ENCODE measurements around the gene LMNTD2.

The LMNTD2 gene

DNA sequence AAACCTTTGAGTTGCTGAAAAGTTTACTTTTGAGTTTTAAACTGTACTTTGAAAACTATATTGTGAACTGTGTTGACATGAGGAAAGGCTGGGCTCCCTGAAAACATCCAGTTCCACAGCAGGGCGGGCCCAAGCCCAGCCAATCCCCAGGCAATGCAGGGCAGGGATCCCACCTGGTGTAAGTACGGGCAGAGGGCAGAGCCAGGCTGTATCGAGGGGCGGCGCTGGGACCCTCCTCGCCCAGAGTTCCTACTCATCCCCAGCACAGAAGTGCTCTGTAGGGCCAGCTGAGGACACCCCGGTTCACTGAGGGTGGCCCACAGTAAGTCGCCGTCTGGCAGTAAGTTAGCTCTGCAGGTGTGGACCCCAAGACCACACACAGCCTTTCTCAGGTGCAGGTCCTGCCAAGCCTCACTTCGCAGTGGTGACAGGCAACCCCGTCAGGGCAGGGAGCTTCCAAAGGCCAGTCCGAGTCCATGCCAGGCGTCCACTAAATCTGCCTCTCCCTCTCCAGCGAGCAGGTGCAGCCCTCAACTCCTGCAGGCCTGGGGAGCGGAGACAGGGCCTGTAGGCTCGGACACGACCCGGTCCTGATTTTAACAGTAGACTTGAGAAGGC is 6.6 kb upstream of the LMNTD2 start:
- no peak for DNase-seq (ENCODE audit: low read depth)

- DNase-seq (ENCODE audit: low read depth) = no peak
These were observed 5.5 kb upstream of the LMNTD2 start for GRCh38 chr11:565921-566509.

GRCh38 chr11:563812-564578 is 3.5 kb upstream of the LMNTD2 start:
- no peak for DNase-seq (ENCODE audit: low read depth)

GRCh38 chr11:563066-563811 is 2.7 kb upstream of the LMNTD2 start:
- DNase-seq (ENCODE audit: low read depth) = no peak

GRCh38 chr11:562046-562645 is 1.6 kb upstream of the LMNTD2 start:
- no peak for DNase-seq (ENCODE audit: low read depth)

DNA sequence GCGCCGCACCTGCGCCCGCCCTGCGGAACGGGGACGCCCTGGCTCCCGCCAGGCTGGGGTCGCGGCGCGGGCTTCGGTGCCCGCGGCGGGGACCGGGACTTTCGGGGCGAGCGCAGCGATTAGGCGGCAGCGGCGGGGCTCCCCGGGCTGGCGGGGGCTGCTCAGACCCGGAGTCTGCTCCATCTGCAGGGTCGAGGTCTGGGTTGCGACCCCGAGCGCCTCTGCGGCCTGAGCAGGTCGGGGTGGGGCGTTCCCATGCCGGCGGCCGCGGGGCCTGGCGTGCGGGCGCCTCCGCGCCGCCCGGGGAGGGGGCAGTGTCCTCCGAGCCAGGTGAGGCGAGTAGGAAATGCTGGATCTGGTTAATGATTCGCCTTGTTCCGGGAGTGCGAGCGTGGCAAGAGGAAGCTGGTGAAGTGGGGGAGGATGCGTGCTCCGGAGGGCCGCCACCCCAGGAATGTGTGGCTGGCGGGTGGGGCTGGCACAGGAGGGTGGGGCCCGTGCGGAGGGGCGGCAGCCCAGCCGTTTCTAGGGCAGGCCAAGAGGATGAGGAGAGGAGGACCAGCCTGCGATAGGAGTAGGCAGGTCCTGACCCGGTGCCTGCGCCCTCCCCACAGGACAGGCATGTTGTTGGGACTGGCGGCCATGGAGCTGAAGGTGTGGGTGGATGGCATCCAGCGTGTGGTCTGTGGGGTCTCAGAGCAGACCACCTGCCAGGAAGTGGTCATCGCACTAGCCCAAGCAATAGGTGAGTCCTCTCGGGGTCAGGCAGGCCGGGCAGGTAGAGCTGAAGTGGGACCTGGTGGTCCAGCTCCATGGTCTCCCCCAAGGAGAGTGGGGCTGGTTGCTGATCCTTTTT is 838 bp upstream of the LMNTD2 start:
- DNase-seq (ENCODE audit: low read depth) = no peak

- DNase-seq (ENCODE audit: low read depth) = no peak
These were observed 730 bp downstream of the LMNTD2 start for GRCh38 chr11:559712-560304.

GRCh38 chr11:559020-559620 is 1.4 kb downstream of the LMNTD2 start:
- no peak for DNase-seq (ENCODE audit: low read depth)

GRCh38 chr11:558503-558902 is 2.0 kb downstream of the LMNTD2 start:
- no peak for DNase-seq (ENCODE audit: low read depth)

- no peak for DNase-seq (ENCODE audit: low read depth)
These were observed 3.0 kb downstream of the LMNTD2 start for GRCh38 chr11:557328-558132.

- no peak for DNase-seq (ENCODE audit: low read depth)
These were observed 3.8 kb downstream of the LMNTD2 start for GRCh38 chr11:556662-557256.

DNA sequence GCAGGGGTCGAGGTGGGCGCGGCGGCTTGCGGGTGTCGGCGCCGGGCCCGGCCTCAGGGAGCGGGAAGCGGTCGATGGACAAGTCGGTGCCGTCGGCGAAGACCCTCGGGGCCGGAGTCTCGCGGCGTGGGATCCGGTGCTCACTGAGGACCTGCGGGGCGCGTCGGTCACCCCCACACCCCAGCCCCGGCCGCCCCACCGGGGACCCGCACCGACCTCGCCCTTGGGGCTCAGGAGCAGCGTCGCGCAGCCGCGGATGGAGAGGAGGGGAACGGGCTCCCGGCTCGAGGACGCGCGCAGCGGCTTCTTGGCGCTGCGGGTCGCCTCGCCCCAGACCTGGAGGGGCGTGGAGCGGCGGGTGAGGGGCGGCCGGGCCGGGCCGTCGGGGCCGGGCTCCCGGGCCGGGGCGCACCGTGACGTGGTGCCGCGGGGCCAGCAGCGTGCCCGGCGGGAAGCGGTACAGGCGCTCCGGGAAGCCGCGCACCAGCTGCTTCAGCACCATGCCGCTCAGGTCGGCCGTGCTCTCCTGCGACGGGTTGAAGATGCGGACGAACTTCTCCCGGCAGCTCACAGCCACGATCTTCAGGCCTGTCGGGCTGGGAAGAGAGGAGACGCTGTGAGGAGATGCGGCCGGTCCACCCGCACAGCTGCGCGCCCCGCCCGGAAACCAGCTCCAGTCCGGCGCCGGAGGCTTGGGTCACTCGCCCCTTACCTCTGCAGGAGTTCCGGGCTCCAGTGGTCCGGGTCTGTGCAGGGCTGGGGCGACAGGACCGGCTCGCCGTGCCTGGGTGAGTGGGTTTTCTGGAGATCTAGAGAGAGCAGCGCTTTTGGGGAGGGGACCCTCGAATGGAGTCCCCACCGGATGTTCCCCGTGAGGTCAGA is 4.5 kb downstream of the LMNTD2 start:
- DNase-seq (ENCODE audit: low read depth) = no peak

GRCh38 chr11:555227-555779 is 5.2 kb downstream of the LMNTD2 start:
- no peak for DNase-seq (ENCODE audit: low read depth)

DNA sequence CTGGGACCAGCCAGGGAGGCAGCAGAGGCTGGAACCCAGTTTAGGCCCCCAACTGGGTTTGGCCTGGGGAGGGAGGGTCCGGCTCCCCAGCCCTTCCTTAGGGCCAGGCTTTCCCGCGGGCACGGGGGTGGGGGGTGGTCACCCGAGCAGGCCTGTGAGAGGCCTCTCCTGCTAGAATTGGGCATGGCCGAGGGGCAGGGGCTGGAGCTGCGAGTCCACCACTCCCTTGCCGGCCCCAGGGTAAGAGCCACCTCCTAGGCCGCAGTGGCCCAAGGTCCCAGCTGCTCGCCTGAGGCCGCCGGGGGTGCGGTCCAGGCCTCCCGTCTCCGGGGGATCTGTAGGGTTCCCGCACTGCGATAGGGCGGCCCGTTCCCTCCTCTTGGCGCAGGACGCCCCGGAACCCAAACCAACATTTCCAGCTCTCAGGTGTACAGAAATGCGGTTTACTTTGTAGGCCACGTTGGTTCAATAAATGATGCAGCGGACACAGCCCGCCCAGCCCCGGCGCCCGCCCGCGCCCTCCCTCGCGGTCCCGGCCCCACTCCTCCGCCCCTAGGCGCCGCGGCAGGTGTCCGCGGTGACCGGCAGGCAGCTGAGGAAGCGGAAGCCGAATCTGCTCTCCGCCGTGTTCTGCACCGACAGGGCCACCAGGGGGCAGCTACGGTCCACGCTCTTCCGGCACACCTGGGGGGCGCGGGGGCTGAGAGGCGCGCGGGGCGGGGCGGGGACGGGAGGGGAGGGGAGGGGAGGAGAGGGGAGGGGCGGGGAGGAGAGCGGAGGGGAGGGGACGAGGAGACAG is 5.9 kb downstream of the LMNTD2 start:
- peak; percentile 72 for DNase-seq (ENCODE audit: low read depth)

- DNase-seq (ENCODE audit: low read depth) = no peak
These were observed 6.6 kb downstream of the LMNTD2 start for GRCh38 chr11:553988-554340.

GRCh38 chr11:553083-553987 is 7.2 kb downstream of the LMNTD2 start:
- DNase-seq (ENCODE audit: low read depth) = no peak
